Cortex of kidney (tissue), 1 donor: ENCODE data around the gene SNX30.
"Not testable (repeated sequence)": the region's sequence is repeated elsewhere in the genome, so short reads cannot be mapped to it uniquely, and the experiment has no call there.

ENCODE experiments used
- DNase-seq: peaks from one replicate; lab custom pipeline; 2025; lab: John Stamatoyannopoulos, UW

Gene SNX30

GRCh38 chr9:112750016-112750763, at the start of gene SNX30:
Gene SNX30 (plus strand): TSS chr9:112750760. CDS start chr9:112751002, 242 bp downstream.
- DNase-seq = peak; percentile 26

GRCh38 chr9:112703304-112703703, 47.3 kb upstream of the SNX30 start:
- no peak for DNase-seq

- DNase-seq = no peak
Measured at GRCh38 chr9:112705768-112706427, 44.7 kb upstream of the SNX30 start.

GRCh38 chr9:112711050-112711689, 39.4 kb upstream of the SNX30 start:
- DNase-seq = no peak

- DNase-seq = no peak
Measured at GRCh38 chr9:112712678-112713077, 37.9 kb upstream of the SNX30 start.

GRCh38 chr9:112717661-112718331, 32.8 kb upstream of the SNX30 start, which contains the start of gene INIP:
Gene INIP (minus strand): TSS chr9:112718117. CDS start chr9:112716485, 1,632 bp downstream.
- DNase-seq = no peak

- no peak for DNase-seq
Measured at GRCh38 chr9:112719241-112719691, 31.3 kb upstream of the SNX30 start.

GRCh38 chr9:112719696-112720095, 30.9 kb upstream of the SNX30 start:
- no peak for DNase-seq

GRCh38 chr9:112720113-112720780, 30.3 kb upstream of the SNX30 start:
- DNase-seq = no peak

GRCh38 chr9:112722749-112723148, 27.8 kb upstream of the SNX30 start:
- not testable (repeated sequence) for DNase-seq

GRCh38 chr9:112725961-112726360, 24.6 kb upstream of the SNX30 start:
- no peak for DNase-seq

GRCh38 chr9:112726428-112726827, 24.1 kb upstream of the SNX30 start:
- DNase-seq = no peak

GRCh38 chr9:112728401-112728800, 22.2 kb upstream of the SNX30 start:
- no peak for DNase-seq

GRCh38 chr9:112731971-112732370, 18.6 kb upstream of the SNX30 start:
- DNase-seq = no peak

- no peak for DNase-seq
Measured at GRCh38 chr9:112734892-112735291, 15.7 kb upstream of the SNX30 start.

- no peak for DNase-seq
Measured at GRCh38 chr9:112743216-112743836, 7.2 kb upstream of the SNX30 start.

GRCh38 chr9:112744177-112744576, 6.4 kb upstream of the SNX30 start:
- no peak for DNase-seq

GRCh38 chr9:112747094-112747493, 3.5 kb upstream of the SNX30 start:
- no peak for DNase-seq

GRCh38 chr9:112750764-112751055, 150 bp downstream of the SNX30 start:
- no peak for DNase-seq

- DNase-seq = no peak
Measured at GRCh38 chr9:112751056-112751795, 666 bp downstream of the SNX30 start.
